HG02840 (cell line): ENCODE results near the gene F8.

Source experiments
- ATAC-seq: cut with Tn5 transposase; IDR thresholded peaks from one replicate; pipeline ENCODE4 v1.9.1; 2021; ENCODE audit warnings: mild to moderate bottlenecking, moderate library complexity, moderate number of reproducible peaks; ENCODE audit not compliant: unreplicated experiment, low FRiP score

Gene F8

DNA sequence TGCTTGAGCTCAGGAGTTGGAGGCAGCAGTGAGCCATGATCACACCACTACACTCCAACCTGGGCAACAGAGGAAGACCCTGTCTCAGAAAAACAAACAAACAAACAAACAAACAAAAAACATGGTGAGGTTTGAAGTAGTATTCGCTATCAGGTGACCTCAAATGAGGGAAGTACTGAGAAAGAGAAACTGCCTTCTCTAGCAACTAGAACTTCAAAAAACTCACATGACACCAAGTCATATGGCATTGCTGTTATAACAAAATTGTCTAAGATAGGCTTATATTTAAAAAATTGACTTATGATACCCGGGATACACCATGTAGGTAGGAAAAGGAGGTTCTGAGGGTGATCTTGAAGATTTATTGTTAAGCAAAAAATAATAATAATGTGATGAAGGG is 227.5 kb downstream of the F8 start:
- ATAC-seq: no peak

- no peak for ATAC-seq
Observed at GRCh38 chrX:154793084-154793795, 229.3 kb downstream of the F8 start.

GRCh38 chrX:154791939-154792338 is 230.6 kb downstream of the F8 start:
- ATAC-seq: no peak

DNA sequence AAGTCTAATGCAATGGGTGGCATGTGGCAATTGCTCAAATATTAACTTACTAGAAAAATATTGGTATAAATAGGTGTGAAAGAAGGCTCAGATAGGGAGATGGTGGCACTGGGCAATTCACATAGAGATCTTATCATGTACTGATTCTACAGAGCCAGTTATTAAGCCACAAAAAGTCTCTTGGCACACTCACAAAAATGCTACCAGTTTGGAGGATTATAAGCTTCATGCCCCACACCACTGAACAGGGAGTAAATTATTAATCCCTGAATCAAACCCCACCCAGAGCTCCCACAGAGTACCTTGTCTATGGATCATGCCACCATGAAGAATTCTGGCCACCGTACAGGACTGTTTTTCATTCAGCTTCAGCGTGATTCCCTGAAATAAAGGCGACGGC is 231.1 kb downstream of the F8 start:
- no peak for ATAC-seq
